ENCODE measurements around the gene TPRN.

TPRN gene

DNA sequence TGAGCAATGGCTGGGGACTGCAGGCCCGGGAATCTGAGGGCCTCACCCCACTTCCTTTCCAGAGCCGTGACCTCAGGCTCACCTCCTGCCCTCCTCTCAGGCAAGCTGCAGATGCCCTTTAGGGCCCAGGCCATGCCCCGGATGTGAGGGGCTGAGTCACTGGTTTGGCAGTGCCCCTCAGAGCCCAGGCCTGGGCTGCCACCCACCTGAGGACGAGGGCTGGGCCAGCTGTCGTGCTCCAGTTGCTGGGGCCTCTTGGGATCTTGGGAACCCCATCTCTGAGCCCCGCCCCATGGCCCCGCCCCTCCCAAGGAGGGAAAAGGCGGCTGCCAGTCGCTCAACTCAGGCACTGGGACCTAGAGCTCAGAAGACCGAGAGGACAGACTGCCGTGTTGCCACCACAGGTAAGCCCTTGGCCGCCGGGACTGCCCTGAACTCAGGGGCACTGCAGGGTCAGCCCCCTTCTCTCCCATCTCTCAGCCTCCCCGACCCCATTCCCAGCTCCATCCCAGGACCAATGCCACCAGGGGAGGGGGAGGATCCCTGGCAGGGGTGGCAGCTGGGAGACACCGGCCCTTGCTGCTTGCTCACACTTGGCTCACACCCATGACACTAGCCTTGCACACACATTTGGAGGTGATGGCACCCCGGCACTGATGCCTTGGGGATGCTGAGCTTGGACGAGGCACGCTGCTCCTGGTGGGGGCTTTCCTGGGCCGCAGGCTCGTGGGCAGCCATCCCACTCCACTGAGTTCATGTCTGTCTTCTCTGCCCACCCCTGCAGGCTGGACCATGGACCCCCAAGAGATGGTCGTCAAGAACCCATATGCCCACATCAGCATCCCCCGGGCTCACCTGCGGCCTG is 24.5 kb upstream of the TPRN start, which contains the start of gene CYSRT1:
CYSRT1 (plus strand) TSS at position 345 of the 865 bp plus-strand sequence; CDS start at position 793, 448 bp downstream.
- peak in 1 of 2 donors; percentile 21 for DNase-seq

GRCh38 chr9:137223078-137223970 is 22.8 kb upstream of the TPRN start:
- peak; percentile 99 to 100 for DNase-seq

DNA sequence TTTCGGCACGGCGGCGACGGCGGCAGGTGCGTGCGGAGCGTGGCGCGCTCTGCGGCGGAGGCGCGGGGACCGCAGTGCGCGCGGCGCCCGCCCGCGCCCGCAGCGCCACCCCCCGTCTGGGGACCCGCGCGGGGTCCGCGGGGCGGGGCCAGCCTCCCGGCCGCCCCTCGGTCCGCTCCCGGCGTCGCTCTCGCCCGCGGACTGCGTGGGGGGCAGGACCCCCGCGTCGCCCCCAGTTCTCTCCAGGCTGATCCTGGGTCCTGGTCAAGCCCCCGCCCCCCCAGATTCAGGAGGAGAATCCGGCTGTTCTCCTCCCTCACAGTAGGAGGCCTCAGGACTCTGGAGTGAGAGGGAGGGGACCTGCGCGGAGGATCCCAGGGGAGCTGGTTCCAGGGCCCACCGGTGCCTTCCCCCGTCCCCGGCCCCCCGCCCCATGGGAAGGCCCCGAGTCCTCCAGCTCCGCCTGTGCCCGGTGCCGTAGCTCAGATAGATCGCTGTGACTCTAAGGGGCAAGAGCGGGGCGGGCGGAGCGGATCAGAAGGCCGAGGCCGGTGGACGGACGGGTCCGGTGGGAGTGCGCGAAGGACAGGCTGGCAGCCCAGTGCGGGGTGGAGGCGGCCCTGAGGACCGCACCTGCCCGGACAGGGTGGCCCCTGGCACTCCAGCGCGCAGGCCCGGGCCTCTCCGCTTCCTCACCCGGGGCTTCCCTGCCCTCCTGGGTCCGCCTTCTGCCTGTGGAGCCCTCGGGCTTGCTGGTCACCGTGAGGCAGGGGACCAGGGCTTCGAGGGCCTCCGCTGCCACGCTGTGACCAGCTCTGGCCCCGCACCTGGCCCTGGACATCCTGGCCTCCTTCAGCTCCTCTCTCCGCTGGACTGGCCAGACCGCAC is 21.9 kb upstream of the TPRN start, which contains the start of gene RNF208:
RNF208 (minus strand) TSS at position 51 of the 888 bp plus-strand sequence. CDS start 1,028 bp downstream, outside the sequence.
- no peak for DNase-seq

- no peak for DNase-seq
Measured at GRCh38 chr9:137221506-137222111, 21.1 kb upstream of the TPRN start.

GRCh38 chr9:137221095-137221505 is 20.6 kb upstream of the TPRN start:
- DNase-seq = no peak

DNA sequence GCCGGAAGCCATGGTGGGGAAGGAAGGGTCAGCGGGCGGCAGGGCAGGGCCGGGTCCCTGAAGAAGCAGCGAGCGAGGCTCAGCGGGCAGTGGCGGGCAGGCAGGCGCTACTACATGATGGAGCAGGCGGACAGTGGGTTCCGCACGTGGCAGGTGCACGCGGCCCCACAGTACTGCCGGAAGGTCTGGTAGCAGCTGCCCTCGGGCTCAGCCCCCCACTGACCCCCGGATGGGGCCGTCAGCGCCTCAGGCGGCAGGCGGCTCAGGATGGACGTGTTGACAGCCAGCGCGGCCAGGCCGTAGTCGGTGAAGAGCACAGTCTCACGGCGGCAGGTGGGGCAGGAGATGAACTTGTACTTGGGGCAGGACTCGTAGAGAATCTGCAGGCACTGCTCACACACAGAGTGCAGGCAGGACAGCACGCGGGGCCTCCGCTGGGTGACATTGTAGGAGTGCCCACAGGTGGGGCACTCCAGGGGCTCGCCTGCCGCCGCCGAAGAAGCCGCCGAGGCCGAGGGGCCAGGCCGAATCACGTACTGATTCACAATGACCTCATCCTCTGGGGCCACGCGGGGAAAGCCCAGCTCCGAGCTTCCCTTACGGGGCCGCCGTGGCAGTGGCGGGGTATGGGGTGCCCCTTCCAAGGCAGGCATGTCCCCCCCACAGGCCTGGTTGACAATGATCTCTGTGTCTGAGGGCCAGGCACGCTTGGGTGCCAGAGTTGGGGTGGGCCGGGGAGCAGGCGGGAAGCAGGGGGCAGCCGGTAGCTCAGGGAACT is 20.0 kb upstream of the TPRN start:
- no peak for DNase-seq

GRCh38 chr9:137219757-137220316 is 19.3 kb upstream of the TPRN start:
- no peak for DNase-seq

DNA sequence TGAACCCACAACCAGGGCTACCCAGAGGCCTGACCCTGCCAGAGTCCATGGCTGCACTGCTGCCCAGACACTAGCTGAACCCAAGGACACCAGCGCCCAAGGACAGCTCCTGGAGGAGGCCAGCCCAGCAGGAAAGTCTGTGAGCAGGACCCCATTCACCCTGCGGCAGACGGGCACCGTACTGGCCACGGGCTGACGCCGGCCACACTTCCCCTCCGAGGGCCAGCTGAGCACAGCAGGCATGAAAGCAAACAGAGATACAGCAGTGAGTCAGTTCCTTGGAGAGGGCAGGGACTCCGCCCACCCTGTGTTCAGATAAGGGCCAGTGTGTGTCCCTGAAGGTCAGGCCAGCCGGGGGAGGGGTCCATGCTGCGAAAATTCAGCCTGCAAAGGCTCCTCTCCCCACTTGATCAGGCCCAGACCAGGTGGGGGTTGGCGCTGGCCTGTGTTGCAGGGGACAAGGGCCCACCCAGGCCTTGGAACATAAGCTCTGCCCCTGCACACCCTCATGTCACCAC is 18.3 kb upstream of the TPRN start:
- peak in 1 of 2 donors; percentile 24 for DNase-seq

DNA sequence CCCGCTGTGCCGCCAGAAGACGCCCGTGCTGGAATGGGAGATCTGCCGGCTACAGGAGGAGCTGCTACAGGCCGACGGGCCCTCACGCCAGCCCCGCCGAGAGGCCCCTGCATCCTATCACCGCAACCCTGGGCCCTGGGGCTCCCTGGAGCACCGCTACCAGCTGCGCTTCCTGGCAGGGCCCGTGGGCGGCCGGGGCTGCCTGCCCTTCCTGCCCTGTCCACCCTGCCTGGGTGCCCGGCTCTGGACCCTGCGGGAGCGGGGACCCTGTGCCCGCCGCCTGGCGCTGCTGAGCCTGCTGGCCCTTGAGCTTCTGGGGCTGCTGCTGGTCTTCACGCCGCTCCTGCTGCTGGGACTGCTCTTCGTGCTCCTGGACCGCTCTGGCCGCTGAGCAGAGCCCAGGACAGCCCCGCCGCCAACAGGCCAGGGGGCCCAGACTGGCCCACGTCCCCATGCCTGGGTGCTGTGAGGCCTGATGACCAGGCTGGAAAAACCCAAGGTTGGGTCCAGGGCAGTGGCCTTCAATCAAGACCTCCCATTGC is 17.7 kb upstream of the TPRN start:
- DNase-seq = no peak

DNA sequence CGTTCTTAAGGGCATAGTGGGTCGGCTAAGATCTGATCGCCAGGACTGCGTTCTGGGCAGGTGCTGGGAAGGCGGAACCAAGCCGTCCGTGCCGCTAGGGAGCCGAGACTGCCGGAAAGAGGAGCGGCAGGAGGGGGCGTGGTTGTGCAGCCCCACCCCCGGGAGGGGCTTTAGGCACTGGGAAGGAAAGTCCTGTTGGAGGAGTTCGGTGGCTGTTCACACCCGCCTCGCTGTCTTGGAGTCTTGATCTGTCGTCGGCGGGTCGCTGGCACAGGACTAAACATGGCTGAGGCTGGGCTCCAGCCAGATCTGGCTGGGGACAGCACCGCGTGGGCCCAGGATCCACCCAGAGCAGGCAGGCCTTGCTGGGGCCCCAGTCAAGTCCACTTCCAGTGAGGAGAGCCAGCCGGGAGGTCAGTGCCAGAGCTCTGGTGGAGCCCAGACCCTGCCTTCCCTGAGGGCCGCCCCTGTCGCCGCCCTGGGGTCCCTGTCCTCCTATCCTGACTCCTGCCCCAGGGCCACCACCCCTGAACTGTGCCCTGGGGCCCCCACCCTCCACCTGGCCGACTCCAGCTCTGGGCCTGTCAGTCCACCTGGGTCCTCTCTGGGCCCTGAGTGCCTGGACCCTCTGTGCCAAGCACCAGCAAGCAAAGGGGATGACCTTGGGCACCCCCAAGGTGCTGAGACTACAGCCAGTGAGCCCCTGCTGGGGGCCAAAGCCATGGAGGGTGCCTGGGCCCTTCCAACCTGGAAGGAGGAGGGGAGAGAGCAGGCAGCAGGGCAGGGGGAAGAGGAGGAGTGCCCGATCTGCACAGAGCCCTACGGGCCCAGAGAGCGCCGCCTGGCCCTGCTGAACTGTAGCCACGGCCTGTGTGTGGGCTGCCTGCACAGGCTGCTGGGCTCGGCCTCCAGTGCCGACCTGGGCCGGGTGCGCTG is 17.0 kb upstream of the TPRN start:
- no peak for DNase-seq

DNA sequence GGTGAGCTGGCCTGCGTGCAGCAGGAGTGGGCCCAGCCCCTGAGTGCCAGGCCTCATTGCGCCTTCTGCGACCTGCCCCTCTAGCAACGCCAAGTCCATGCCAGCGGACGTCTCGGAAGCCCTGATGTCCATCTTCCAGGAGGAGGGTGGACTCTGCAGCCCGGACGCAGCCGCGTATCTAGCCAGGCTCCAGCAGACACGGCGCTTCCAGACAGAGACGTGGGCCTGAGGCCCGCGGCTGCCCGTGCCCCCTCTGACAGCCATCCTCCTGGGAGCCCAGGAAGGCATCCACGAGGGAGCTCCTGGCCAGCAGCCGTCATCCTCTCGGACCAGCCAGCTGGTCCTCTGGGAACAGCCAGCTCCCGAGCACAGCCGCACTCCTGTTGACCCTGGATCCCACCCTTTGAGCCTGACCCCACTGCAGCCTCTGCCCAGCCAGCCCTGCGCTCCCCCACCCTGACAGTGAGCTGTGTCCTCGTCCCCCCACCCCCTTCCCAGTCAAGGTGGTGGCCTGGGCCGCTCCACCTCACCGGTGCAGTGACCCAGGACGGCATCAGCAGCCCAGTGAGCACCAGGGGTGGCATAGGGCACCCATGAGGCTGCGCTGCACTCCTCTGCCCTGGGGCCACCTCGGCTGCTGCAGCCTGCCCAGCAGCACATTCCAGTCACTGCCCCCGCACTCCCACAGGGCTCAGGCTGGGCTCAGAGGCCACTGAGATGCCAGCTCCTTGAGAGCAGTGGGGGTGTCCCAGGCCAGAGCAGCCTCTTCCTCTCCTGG is 15.8 kb upstream of the TPRN start:
- no peak for DNase-seq

DNA sequence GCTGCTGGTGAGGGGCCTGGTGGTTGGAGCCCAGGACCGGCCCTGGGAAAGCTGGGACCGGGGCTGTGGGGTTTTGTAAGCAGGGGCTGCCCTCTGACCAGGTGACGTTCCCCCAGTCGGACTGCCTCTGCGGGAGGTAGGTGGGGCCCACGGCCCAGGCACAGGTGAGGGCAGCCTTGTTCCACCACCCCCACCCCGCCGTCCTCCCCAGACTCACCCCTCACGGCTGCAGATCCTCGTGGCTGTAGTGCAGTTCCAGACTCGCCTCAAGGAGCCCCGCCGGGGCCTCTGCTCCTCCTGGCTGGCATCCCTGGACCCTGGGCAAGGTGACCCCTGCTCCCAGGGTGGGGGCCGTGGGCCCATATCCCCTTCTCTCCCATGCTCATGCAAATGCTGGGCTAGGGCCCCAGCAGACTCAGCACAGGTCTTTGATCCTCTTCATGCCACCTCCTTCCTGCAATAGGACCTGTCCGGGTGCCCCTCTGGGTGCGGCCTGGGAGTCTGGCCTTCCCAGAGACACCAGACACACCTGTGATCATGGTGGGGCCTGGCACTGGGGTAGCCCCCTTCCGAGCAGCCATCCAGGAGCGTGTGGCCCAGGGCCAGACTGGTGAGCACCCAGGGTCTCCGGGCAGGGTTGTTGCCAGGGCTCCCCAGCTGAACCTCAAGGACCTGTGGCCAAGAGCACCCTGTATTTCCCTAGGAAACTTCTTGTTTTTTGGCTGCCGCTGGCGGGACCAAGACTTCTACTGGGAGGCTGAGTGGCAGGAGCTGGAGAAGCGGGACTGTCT is 14.8 kb upstream of the TPRN start:
- DNase-seq = no peak

DNA sequence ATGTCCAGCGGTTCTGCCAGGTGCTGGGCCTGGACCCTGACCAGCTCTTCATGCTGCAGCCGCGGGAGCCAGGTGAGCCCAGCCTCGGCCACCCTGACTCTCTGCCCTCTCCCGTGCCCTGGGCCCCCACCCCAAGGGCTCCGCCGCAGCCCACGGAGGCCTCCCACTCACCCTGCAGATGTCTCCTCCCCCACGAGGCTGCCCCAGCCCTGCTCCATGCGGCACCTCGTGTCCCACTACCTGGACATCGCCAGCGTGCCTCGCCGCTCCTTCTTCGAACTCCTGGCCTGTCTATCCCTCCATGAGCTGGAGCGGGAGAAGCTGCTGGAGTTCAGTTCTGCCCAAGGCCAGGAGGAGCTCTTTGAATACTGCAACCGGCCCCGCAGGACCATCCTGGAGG is 14.1 kb upstream of the TPRN start:
- DNase-seq = no peak

GRCh38 chr9:137213160-137214060 is 12.9 kb upstream of the TPRN start:
- no peak for DNase-seq

- no peak for DNase-seq
Measured at GRCh38 chr9:137212520-137212919, 12.0 kb upstream of the TPRN start.

DNA sequence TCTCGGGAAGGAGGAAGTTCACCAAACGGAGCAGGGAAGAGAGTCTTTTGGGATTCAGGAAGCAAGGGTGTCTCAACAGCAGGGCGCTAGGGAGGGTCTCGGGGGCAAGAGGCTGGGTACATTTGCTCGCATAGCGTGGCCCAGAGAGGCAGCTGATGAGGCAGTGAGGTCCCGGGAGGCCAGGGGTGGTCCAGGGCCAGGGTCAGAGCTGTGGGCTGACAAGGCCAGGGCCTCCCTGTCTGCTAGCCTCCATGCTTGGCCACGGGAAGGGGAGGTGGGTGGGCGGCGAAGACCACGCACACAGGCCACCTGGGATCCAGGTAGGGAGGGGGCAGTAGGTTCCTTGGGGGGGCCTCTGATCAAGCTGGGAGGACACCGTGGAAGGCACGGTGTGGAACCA is 11.0 kb upstream of the TPRN start:
- DNase-seq = no peak

Measured in inflammatory macrophage treated with lipopolysaccharide for 1 hour (primary cell).